Measurements from ENCODE around the gene IL1B. TPM values are rescaled to one million over a fixed set of nuclear protein-coding genes. Genes with fewer than 3 reads are reported as not detected.
"Not testable (repeated sequence)": the region's sequence is repeated elsewhere in the genome, so short reads cannot be mapped to it uniquely, and the experiment has no call there.

IL1B gene
- polyA plus RNA-seq, 2 donors = 1.9 to 4.3 TPM

DNA sequence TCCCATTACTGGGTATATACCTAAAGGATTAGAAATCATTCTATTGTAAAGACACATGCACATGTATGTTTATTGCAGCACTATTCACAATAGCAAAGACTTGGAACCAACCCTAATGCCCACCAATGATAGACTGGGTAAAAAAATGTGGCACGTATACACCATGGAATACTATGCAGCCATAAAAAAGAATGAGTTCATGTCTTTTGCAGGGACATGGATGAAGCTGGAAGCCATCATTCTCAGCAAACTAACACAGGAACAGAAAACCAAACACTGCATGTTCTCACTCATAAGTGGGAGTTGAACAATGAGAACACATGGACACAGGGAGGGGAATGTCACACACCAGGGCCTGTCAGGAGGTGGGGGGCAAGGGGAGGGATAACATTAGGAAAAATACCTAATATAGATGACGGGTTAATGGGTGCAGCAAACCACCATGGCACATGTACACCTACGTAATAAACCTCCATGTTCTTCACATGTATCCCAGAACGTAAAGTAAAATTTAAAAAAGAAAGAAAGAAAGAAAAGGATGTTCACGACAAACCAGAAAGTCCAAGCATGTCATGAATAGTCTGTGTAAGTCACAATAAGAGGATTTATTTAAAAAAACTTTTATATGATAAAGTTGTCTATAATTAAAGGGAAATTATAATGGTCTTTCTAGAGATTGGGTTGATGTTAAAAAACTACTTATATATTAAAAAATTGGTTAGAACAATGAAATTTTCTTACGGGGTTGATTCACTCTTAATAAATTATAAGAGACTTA, 23.0 kb upstream of the IL1B start:
- not testable (repeated sequence) for H3K36me3 ChIP-seq (ENCODE audit: control insufficient read depth in 2 of 2, insufficient read depth in 2 of 2, low read length in 1 of 2); H3K27ac ChIP-seq (ENCODE audit: low read depth in 2 of 2, low read length in 1 of 2); H3K9me3 ChIP-seq (ENCODE audit: control insufficient read depth in 2 of 2, insufficient read depth in 1 of 2, low read depth in 1 of 2, low read length in 1 of 2); H3K27me3 ChIP-seq (ENCODE audit: control insufficient read depth in 1 of 2, insufficient read depth in 2 of 2, low read length in 2 of 2); H3K4me3 ChIP-seq (ENCODE audit: low read depth in 1 of 2, low read length in 2 of 2); H3K4me1 ChIP-seq (ENCODE audit: control insufficient read depth in 2 of 2, insufficient read depth in 2 of 2, low read length in 1 of 2)
- WGBS, 2 donors = 84 to 88% methylated on average over 6 of the region's 6 CpGs

DNA sequence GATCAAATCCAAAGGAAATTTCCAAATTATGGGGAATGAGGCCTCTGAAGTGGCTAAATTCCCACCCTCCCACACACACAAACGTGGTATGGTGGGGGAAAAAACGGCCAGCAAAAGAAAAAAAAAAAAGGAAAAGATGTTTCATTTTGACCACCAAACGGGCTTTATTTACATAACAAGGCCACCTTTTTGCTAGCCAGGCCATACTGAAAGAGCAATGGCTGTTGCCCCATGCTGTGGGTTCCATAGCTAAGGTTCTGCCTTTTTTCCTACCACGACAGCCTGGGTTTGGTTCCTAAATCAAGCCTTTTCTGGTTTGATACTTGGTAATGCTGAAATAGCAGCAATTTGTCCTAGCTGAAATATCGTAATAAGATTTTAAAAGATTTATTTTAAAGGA, 14.0 kb upstream of the IL1B start:
- Histone ChIP-seq H3K27me3 (ENCODE audit: control insufficient read depth in 1 of 2, insufficient read depth in 2 of 2, low read length in 2 of 2) (no peaks in the 10 kb centered on the region), H3K27ac (ENCODE audit: low read depth in 2 of 2, low read length in 1 of 2) (no peak overlapping the region), H3K4me1 (ENCODE audit: control insufficient read depth in 2 of 2, insufficient read depth in 2 of 2, low read length in 1 of 2) (no peaks in the 10 kb centered on the region), H3K4me3 (ENCODE audit: low read depth in 1 of 2, low read length in 2 of 2) (no peak overlapping the region), H3K36me3 (ENCODE audit: control insufficient read depth in 2 of 2, insufficient read depth in 2 of 2, low read length in 1 of 2) (no peaks in the 10 kb centered on the region), H3K9me3 (ENCODE audit: control insufficient read depth in 2 of 2, insufficient read depth in 1 of 2, low read depth in 1 of 2, low read length in 1 of 2) (no peaks in the 10 kb centered on the region)
- WGBS, 2 donors = 85 to 86% methylated on average over 5 of the region's 5 CpGs

DNA sequence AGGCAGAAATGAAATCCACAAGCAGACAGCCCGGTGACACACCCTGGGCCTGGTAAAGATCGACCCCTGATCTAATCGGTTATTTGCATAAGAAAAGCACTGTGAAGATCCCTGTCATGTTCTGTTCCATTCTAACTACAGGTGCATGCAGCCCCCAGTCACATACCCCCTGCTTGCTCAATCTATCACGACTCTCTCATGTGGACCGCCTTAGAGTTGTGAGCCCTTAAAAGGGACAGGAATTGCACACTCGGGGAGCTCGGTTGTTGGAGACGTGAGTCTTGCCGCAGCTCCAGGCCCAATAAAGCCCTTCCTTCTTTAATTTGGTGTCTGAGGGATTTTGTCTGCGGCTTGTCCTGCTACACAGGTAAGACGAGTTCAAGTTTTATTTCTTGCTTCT, 13.4 kb upstream of the IL1B start:
- H3K27me3 ChIP-seq (ENCODE audit: control insufficient read depth in 1 of 2, insufficient read depth in 2 of 2, low read length in 2 of 2) = no peaks in the 10 kb centered on the region
- no peaks in the 10 kb centered on the region for H3K36me3 ChIP-seq (ENCODE audit: control insufficient read depth in 2 of 2, insufficient read depth in 2 of 2, low read length in 1 of 2)
- no peaks in the 10 kb centered on the region for H3K9me3 ChIP-seq (ENCODE audit: control insufficient read depth in 2 of 2, insufficient read depth in 1 of 2, low read depth in 1 of 2, low read length in 1 of 2)
- H3K27ac ChIP-seq (ENCODE audit: low read depth in 2 of 2, low read length in 1 of 2) = no peak overlapping the region
- WGBS, 2 donors = 94 to 96% methylated on average over 11 of the region's 11 CpGs
- no peak overlapping the region for H3K4me3 ChIP-seq (ENCODE audit: low read depth in 1 of 2, low read length in 2 of 2)
- no peaks in the 10 kb centered on the region for H3K4me1 ChIP-seq (ENCODE audit: control insufficient read depth in 2 of 2, insufficient read depth in 2 of 2, low read length in 1 of 2)

DNA sequence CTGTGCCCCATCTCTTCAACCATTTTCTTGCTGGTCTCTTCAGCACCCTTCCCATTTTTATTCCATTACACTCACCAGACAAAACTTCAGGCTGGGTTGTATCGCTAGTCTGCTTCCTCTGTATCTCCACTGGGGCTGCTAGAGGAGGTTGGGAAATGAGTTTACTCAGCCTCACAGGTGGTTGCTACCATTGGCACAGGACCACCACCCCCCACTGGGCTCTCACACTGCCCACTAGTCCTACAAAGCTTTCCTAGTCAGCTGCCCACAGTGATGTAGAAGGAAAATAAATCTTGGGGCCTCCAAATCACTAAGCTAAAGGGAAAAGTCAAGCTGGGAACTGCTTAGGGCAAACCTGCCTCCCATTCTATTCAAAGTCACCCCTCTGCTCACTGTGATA, 12.3 kb upstream of the IL1B start:
- no peaks in the 10 kb centered on the region for H3K27me3 ChIP-seq (ENCODE audit: control insufficient read depth in 1 of 2, insufficient read depth in 2 of 2, low read length in 2 of 2)
- WGBS, 2 donors = 74 to 88% methylated on average over 1 of the region's 1 CpG
- H3K36me3 ChIP-seq (ENCODE audit: control insufficient read depth in 2 of 2, insufficient read depth in 2 of 2, low read length in 1 of 2) = no peaks in the 10 kb centered on the region

DNA sequence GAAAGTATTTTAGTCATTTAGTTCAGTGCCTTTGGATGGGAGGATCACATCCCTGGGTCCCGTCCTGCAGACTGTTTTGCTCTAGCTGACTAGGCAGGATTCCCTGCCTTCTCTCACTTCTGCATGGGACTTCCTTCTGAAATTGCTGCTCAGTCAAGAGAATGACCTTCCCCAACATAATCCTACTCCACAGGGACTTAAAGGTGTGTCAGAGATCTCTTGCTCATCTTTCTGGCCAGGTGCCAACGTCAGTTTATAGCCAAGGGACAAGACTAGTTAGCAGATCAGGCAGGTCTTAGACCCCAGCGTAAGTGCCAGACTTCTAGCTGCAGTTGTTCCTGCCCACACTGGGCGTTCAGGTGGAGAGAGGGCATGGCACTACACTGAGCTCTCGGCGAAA, 9.5 kb upstream of the IL1B start:
- Histone ChIP-seq H3K4me1 (ENCODE audit: control insufficient read depth in 2 of 2, insufficient read depth in 2 of 2, low read length in 1 of 2) (peaks cover 0 to 2% of the 10 kb centered on the region in 2 donors), H3K36me3 (ENCODE audit: control insufficient read depth in 2 of 2, insufficient read depth in 2 of 2, low read length in 1 of 2) (no peaks in the 10 kb centered on the region), H3K27ac (ENCODE audit: low read depth in 2 of 2, low read length in 1 of 2) (no peak overlapping the region), H3K4me3 (ENCODE audit: low read depth in 1 of 2, low read length in 2 of 2) (no peak overlapping the region), H3K27me3 (ENCODE audit: control insufficient read depth in 1 of 2, insufficient read depth in 2 of 2, low read length in 2 of 2) (no peaks in the 10 kb centered on the region), H3K9me3 (ENCODE audit: control insufficient read depth in 2 of 2, insufficient read depth in 1 of 2, low read depth in 1 of 2, low read length in 1 of 2) (no peaks in the 10 kb centered on the region)
- WGBS, 2 donors = 84 to 86% methylated on average over 6 of the region's 6 CpGs

More for the DNA sequence above, 12.3 kb upstream of the IL1B start:
- Histone ChIP-seq H3K4me3 (ENCODE audit: low read depth in 1 of 2, low read length in 2 of 2) (no peak overlapping the region), H3K27ac (ENCODE audit: low read depth in 2 of 2, low read length in 1 of 2) (no peak overlapping the region), H3K4me1 (ENCODE audit: control insufficient read depth in 2 of 2, insufficient read depth in 2 of 2, low read length in 1 of 2) (no peaks in the 10 kb centered on the region), H3K9me3 (ENCODE audit: control insufficient read depth in 2 of 2, insufficient read depth in 1 of 2, low read depth in 1 of 2, low read length in 1 of 2) (no peaks in the 10 kb centered on the region)

DNA sequence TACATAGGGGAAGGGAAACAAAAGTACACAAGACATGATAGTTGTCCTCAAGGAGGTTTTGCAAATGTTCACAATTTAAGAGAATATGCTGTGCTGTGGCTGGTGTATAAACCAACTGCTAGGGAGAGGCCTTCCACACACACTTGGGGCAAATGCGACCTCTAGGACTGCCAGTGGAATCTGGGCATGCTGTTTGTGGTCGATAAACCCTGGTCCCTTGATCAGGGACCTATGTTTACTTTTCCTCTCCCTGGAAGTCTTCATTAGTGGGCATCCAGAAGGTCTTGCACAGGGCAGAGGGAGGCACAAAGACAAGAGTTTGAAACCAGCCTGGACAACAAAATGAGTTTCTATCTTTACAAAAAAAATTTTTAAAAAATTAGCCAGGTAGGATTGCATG, 7.3 kb upstream of the IL1B start:
- no peaks in the 10 kb centered on the region for H3K36me3 ChIP-seq (ENCODE audit: control insufficient read depth in 2 of 2, insufficient read depth in 2 of 2, low read length in 1 of 2)
- 83 to 84% methylated on average over 2 of the region's 2 CpGs for WGBS, 2 donors
- H3K27ac ChIP-seq (ENCODE audit: low read depth in 2 of 2, low read length in 1 of 2) = no peak overlapping the region
- no peak overlapping the region for H3K4me3 ChIP-seq (ENCODE audit: low read depth in 1 of 2, low read length in 2 of 2)
- H3K27me3 ChIP-seq (ENCODE audit: control insufficient read depth in 1 of 2, insufficient read depth in 2 of 2, low read length in 2 of 2) = no peaks in the 10 kb centered on the region
- H3K9me3 ChIP-seq (ENCODE audit: control insufficient read depth in 2 of 2, insufficient read depth in 1 of 2, low read depth in 1 of 2, low read length in 1 of 2) = no peaks in the 10 kb centered on the region
- H3K4me1 ChIP-seq (ENCODE audit: control insufficient read depth in 2 of 2, insufficient read depth in 2 of 2, low read length in 1 of 2) = peaks cover 0 to 2% of the 10 kb centered on the region in 2 donors

DNA sequence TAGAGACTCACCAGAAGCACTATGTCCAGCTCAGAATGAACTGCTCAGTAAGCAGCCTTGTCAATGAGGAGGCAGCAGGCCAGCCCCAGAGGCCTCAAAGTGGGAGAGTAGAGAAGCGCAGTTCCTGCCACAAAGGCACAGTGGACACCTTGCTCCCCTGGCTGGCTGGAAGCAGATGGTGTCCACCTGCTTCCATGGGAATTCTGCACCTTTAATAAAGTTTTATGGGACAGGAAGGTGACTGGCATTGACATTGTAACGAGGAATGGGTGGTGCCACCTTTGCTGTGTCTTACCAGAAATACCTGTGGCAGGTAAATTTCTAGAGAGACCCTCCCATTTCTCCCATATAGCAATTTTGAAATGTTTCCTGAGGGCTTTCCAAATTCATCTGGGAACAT, 6.7 kb upstream of the IL1B start:
- WGBS, 2 donors = 89 to 96% methylated on average over 2 of the region's 2 CpGs
- H3K36me3 ChIP-seq (ENCODE audit: control insufficient read depth in 2 of 2, insufficient read depth in 2 of 2, low read length in 1 of 2) = no peaks in the 10 kb centered on the region
- H3K27ac ChIP-seq (ENCODE audit: low read depth in 2 of 2, low read length in 1 of 2) = no peak overlapping the region

DNA sequence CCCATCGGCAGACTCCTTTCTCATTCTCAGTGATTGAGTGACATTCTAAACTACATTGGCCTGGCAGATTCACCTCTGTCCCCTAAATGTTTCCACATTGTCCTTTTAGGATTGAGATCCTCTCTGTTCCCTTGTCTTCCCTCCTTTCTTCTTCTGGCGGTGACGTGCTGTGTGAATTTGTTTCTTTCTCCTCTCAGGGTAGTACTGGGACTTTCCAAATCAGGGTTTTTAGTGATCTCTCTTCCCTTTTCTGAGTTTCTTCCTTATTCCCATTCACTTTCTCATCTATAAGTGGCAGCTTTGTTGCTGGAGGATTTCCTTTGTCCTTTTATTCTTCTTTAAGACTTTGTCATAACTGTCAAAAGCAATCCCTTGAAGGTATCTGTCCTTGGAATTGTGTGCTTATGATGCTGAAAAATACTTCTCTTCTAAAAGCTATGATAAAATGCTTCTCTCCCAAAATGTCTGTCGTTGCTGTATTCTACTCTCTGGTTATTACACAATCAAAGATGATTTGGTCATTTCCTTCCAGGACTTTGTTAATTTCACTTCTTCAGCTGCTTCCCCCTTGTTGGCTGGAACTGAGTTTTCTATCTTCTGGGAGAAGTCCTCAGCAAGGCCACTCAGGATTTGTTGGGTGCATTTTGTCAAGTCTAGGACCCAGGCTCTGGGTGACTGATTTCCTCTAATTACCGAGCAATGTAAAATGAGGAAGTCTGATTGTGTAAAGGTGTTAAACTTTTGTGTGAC, 4.9 kb upstream of the IL1B start:
- Histone ChIP-seq H3K27me3 (ENCODE audit: control insufficient read depth in 1 of 2, insufficient read depth in 2 of 2, low read length in 2 of 2) (no peaks in the 10 kb centered on the region), H3K4me1 (ENCODE audit: control insufficient read depth in 2 of 2, insufficient read depth in 2 of 2, low read length in 1 of 2) (peaks cover 0 to 2% of the 10 kb centered on the region in 2 donors), H3K4me3 (ENCODE audit: low read depth in 1 of 2, low read length in 2 of 2) (no peak overlapping the region), H3K9me3 (ENCODE audit: control insufficient read depth in 2 of 2, insufficient read depth in 1 of 2, low read depth in 1 of 2, low read length in 1 of 2) (no peaks in the 10 kb centered on the region), H3K36me3 (ENCODE audit: control insufficient read depth in 2 of 2, insufficient read depth in 2 of 2, low read length in 1 of 2) (no peaks in the 10 kb centered on the region), H3K27ac (ENCODE audit: low read depth in 2 of 2, low read length in 1 of 2) (no peak overlapping the region)
- WGBS, 2 donors = 81 to 85% methylated on average over 5 of the region's 5 CpGs

More for the DNA sequence above, 6.7 kb upstream of the IL1B start:
- no peaks in the 10 kb centered on the region for H3K27me3 ChIP-seq (ENCODE audit: control insufficient read depth in 1 of 2, insufficient read depth in 2 of 2, low read length in 2 of 2)
- H3K4me3 ChIP-seq (ENCODE audit: low read depth in 1 of 2, low read length in 2 of 2) = no peak overlapping the region
- H3K4me1 ChIP-seq (ENCODE audit: control insufficient read depth in 2 of 2, insufficient read depth in 2 of 2, low read length in 1 of 2) = peaks cover 0 to 2% of the 10 kb centered on the region in 2 donors
- H3K9me3 ChIP-seq (ENCODE audit: control insufficient read depth in 2 of 2, insufficient read depth in 1 of 2, low read depth in 1 of 2, low read length in 1 of 2) = no peaks in the 10 kb centered on the region

DNA sequence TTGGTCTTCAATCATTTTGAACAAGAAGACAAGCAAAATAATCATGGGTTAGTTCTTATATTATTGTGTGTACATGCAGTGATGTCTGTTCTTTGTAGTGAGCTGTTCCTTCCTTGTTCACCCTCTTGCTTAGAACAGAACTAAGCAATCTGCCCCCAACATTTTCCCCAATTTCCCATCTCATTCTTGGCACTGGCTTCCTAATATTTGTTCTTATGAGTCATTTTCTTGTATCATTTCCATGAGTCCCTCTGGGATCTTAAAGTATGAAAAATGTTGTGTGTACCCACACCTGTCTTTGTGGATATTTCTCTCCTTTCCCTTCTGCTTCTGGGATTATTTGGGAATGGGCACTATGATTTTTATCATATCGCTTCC, 3.5 kb upstream of the IL1B start:
- H3K9me3 ChIP-seq (ENCODE audit: control insufficient read depth in 2 of 2, insufficient read depth in 1 of 2, low read depth in 1 of 2, low read length in 1 of 2) = no peaks in the 10 kb centered on the region
- H3K27ac ChIP-seq (ENCODE audit: low read depth in 2 of 2, low read length in 1 of 2) = no peak overlapping the region
- peaks cover 2% of the 10 kb centered on the region in 2 donors for H3K4me1 ChIP-seq (ENCODE audit: control insufficient read depth in 2 of 2, insufficient read depth in 2 of 2, low read length in 1 of 2)
- H3K4me3 ChIP-seq (ENCODE audit: low read depth in 1 of 2, low read length in 2 of 2) = no peak overlapping the region
- H3K27me3 ChIP-seq (ENCODE audit: control insufficient read depth in 1 of 2, insufficient read depth in 2 of 2, low read length in 2 of 2) = no peaks in the 10 kb centered on the region
- H3K36me3 ChIP-seq (ENCODE audit: control insufficient read depth in 2 of 2, insufficient read depth in 2 of 2, low read length in 1 of 2) = no peaks in the 10 kb centered on the region
- whole genome bisulfite sequencing, 2 donors = 89 to 97% methylated on average over 1 of the region's 1 CpG
